ENCODE data around the gene AP3S1.

The AP3S1 gene

DNA sequence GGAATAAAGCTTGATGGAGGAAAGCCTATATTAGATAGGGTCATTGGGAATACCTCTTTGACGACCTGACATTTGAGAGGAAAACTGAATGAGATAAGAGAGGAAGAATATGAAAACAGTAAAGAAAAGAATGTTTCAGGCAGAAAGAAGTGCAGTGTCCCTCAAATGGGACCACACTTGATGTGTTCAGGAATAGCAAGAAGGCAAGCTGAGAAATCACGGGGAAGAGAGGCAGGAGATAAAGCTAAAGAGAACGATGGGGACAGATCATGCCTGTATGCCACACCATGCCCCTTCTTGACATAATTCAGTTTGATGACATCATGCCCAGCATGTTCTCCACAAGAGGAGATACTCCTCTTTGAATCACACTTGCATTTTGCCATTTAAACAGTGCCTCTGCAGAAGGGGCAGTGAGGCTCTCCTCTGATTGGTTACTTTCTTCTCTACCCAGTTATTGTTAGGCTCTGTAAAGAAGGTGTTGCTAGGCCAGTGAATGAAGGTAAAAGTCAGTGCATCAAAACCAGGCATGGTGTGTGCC is 7.6 kb downstream of the AP3S1 start:
- no peaks in the 10 kb centered on the region for H3K27me3 ChIP-seq (replicated peaks in 2 of 5; ENCODE audit: control insufficient read depth in 4 of 5, insufficient read depth in 5 of 5, low read length in 4 of 5)
- peaks cover 0 to 4% (median 3%) of the 10 kb centered on the region in 4 experiments for H3K4me1 ChIP-seq (ENCODE audit: control extremely low read depth in 1 of 4, control insufficient read depth in 4 of 4, insufficient read depth in 4 of 4, low read length in 3 of 4)
- H3K4me3 ChIP-seq (ENCODE audit: control insufficient read depth in 1 of 7, extremely low read depth in 1 of 7, insufficient read depth in 4 of 7, low read depth in 2 of 7, low read length in 6 of 7), result no peak overlapping the region
- DNase-seq, result no peak
- H3K9me3 ChIP-seq (ENCODE audit: control extremely low read depth in 1 of 5, control insufficient read depth in 4 of 5, insufficient read depth in 2 of 5, low read depth in 1 of 5, low read length in 4 of 5), result peaks cover 0 to 9% (median 2%) of the 10 kb centered on the region in 5 experiments
- ChIA-PET CTCF (interaction anchor here (0.7 to 0.8 kb wide), 2 partner anchors 10 to 16 kb away, joined by 3 read pairs; no protein-coding TSS in a partner anchor), POLR2A (no interaction called here)
- no peak overlapping the region for H3K27ac ChIP-seq (ENCODE audit: insufficient read depth in 1 of 2, low read depth in 1 of 2, low read length in 2 of 2, poor library complexity in 1 of 2, severe bottlenecking in 2 of 2)
- H3K36me3 ChIP-seq (ENCODE audit: control insufficient read depth in 4 of 4, insufficient read depth in 4 of 4, low read length in 3 of 4), result peaks cover 0 to 5% (median 2%) of the 10 kb centered on the region in 4 experiments
- 98% methylated on average over 3 of the region's 3 CpGs for WGBS (ENCODE audit: insufficient coverage)

DNA sequence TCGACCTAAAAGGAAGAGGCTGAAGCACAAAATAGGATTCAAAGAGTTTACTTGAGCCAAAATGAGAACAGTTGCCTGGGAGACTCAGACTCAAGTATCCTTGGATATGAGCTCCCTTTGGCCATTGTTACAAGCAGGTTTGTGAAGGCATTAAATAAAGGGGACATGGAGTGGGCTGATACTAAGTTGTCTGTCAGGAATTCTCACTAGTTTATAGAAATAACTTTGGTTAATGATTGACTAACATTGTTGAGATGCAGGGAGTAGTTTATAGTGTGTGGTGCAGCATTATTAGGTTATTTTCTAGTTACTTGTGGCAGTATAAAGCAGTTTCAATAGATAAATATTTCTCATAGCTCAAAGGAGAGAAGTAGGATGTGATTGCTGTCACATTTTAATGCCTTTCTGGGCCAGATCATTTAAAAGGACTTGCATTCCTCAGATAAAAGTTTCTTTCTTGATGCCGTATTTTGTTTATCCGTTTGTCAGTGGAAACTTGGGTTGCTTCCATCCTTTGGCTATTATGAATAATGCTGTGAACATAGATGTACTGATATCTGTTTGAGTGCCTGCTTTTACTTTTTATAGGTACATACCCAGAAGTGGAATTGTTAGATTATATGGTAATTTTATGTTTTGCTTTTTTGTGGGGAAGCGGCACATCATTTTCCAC is 9.1 kb downstream of the AP3S1 start:
- no peaks in the 10 kb centered on the region for H3K27me3 ChIP-seq (replicated peaks in 2 of 5; ENCODE audit: control insufficient read depth in 4 of 5, insufficient read depth in 5 of 5, low read length in 4 of 5)
- WGBS (ENCODE audit: insufficient coverage), result 100% methylated on average over 1 of the region's 4 CpGs
- peaks cover 0 to 9% (median 2%) of the 10 kb centered on the region in 5 experiments for H3K9me3 ChIP-seq (ENCODE audit: control extremely low read depth in 1 of 5, control insufficient read depth in 4 of 5, insufficient read depth in 2 of 5, low read depth in 1 of 5, low read length in 4 of 5)
- no peak for DNase-seq
- H3K4me1 ChIP-seq (ENCODE audit: control extremely low read depth in 1 of 4, control insufficient read depth in 4 of 4, insufficient read depth in 4 of 4, low read length in 3 of 4), result no peaks in the 10 kb centered on the region
- peaks cover 0 to 7% (median 2%) of the 10 kb centered on the region in 4 experiments for H3K36me3 ChIP-seq (ENCODE audit: control insufficient read depth in 4 of 4, insufficient read depth in 4 of 4, low read length in 3 of 4)
- no peak overlapping the region for H3K4me3 ChIP-seq (ENCODE audit: control insufficient read depth in 1 of 7, extremely low read depth in 1 of 7, insufficient read depth in 4 of 7, low read depth in 2 of 7, low read length in 6 of 7)
- H3K27ac ChIP-seq (ENCODE audit: insufficient read depth in 1 of 2, low read depth in 1 of 2, low read length in 2 of 2, poor library complexity in 1 of 2, severe bottlenecking in 2 of 2), result no peak overlapping the region
- ChIA-PET CTCF (no interaction called here), POLR2A (no interaction called here)

DNA sequence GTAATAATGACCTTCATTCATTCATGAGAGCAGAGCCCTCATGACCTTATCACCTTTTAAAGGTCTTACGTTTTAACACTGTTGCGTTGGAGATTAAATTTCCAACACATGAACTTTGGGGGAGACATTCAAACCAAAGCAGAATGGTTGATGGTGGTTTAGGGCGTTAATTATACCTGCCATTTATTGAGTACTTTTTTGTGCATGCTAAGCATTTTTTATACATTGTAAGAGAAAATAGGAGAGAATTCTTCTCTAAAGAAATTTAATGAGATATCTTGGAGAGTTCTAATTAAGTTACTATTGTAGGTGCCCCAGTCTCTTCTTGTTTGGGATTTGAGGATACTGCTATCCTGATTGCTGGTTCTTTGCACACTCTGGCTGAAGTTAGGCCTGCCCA is 12.4 kb downstream of the AP3S1 start:
- peaks cover 0 to 5% (median 0%) of the 10 kb centered on the region in 4 experiments for H3K4me1 ChIP-seq (ENCODE audit: control extremely low read depth in 1 of 4, control insufficient read depth in 4 of 4, insufficient read depth in 4 of 4, low read length in 3 of 4)
- DNase-seq, result no peak

DNA sequence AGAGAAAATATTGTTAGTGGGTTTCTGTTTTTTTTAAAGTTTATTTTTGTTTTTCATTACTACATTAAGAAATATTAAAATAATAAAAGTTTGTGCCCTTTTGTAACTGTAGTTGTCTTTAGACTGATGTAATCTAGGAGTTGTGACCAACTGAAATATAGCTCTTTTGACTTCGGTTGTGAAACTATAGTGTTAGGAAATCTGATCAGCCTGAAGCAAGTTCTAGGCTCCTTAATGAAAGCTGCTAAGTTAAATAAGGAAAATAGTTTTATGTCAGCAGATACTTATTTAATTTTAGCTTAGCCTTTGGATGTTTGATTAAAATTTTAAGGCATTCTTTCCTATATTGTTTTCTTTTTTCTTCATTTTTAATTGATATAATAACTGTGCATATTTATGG is 14.2 kb downstream of the AP3S1 start:
- no peak overlapping the region for H3K27ac ChIP-seq (ENCODE audit: insufficient read depth in 1 of 2, low read depth in 1 of 2, low read length in 2 of 2, poor library complexity in 1 of 2, severe bottlenecking in 2 of 2)
- H3K9me3 ChIP-seq (ENCODE audit: control extremely low read depth in 1 of 5, control insufficient read depth in 4 of 5, insufficient read depth in 2 of 5, low read depth in 1 of 5, low read length in 4 of 5), result peaks cover 0 to 9% (median 2%) of the 10 kb centered on the region in 5 experiments
- H3K4me1 ChIP-seq (ENCODE audit: control extremely low read depth in 1 of 4, control insufficient read depth in 4 of 4, insufficient read depth in 4 of 4, low read length in 3 of 4), result peaks cover 0 to 5% (median 0%) of the 10 kb centered on the region in 4 experiments
- WGBS (ENCODE audit: insufficient coverage), result 88% methylated on average over 1 of the region's 1 CpG
- H3K27me3 ChIP-seq (replicated peaks in 2 of 5; ENCODE audit: control insufficient read depth in 4 of 5, insufficient read depth in 5 of 5, low read length in 4 of 5), result no peaks in the 10 kb centered on the region
- CTCF ChIA-PET, result no interaction called here
- no peak for DNase-seq
- H3K4me3 ChIP-seq (ENCODE audit: control insufficient read depth in 1 of 7, extremely low read depth in 1 of 7, insufficient read depth in 4 of 7, low read depth in 2 of 7, low read length in 6 of 7), result no peak overlapping the region
- POLR2A ChIA-PET, result no interaction called here
- H3K36me3 ChIP-seq (ENCODE audit: control insufficient read depth in 4 of 4, insufficient read depth in 4 of 4, low read length in 3 of 4), result peaks cover 0 to 7% (median 2%) of the 10 kb centered on the region in 4 experiments

More for the DNA sequence above, 12.4 kb downstream of the AP3S1 start:
- ChIA-PET POLR2A (no interaction called here), CTCF (no interaction called here)
- 100% methylated on average over 1 of the region's 3 CpGs for WGBS (ENCODE audit: insufficient coverage)
- H3K27ac ChIP-seq (ENCODE audit: insufficient read depth in 1 of 2, low read depth in 1 of 2, low read length in 2 of 2, poor library complexity in 1 of 2, severe bottlenecking in 2 of 2), result no peak overlapping the region
- no peak overlapping the region for H3K4me3 ChIP-seq (ENCODE audit: control insufficient read depth in 1 of 7, extremely low read depth in 1 of 7, insufficient read depth in 4 of 7, low read depth in 2 of 7, low read length in 6 of 7)
- peaks cover 0 to 9% (median 2%) of the 10 kb centered on the region in 5 experiments for H3K9me3 ChIP-seq (ENCODE audit: control extremely low read depth in 1 of 5, control insufficient read depth in 4 of 5, insufficient read depth in 2 of 5, low read depth in 1 of 5, low read length in 4 of 5)
- no peaks in the 10 kb centered on the region for H3K27me3 ChIP-seq (replicated peaks in 2 of 5; ENCODE audit: control insufficient read depth in 4 of 5, insufficient read depth in 5 of 5, low read length in 4 of 5)
- peaks cover 0 to 7% (median 2%) of the 10 kb centered on the region in 4 experiments for H3K36me3 ChIP-seq (ENCODE audit: control insufficient read depth in 4 of 4, insufficient read depth in 4 of 4, low read length in 3 of 4)

DNA sequence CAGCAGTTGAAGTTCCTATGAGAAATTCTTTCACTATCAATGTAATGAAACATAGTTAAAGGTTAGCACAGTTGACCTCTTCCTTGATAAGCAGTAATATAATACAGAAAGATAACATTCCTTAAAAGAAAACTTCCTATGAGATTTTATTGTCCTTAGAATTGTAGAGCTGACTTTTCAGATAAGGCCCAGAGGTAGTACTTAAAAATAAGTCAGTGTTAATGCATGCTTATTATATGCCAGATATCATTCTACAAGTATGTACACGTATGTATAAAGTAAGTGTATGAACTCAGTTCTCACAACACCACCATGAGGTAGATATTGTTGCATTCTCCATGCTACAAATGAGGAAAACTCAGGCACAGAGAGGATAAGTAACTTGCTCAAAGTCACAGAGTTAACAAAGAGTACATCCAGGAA is 15.3 kb downstream of the AP3S1 start:
- Histone ChIP-seq H3K4me1 (ENCODE audit: control extremely low read depth in 1 of 4, control insufficient read depth in 4 of 4, insufficient read depth in 4 of 4, low read length in 3 of 4) (peaks cover 0 to 5% (median 0%) of the 10 kb centered on the region in 4 experiments), H3K36me3 (ENCODE audit: control insufficient read depth in 4 of 4, insufficient read depth in 4 of 4, low read length in 3 of 4) (peaks cover 0 to 7% (median 2%) of the 10 kb centered on the region in 4 experiments), H3K27me3 (replicated peaks in 2 of 5; ENCODE audit: control insufficient read depth in 4 of 5, insufficient read depth in 5 of 5, low read length in 4 of 5) (no peaks in the 10 kb centered on the region), H3K27ac (ENCODE audit: insufficient read depth in 1 of 2, low read depth in 1 of 2, low read length in 2 of 2, poor library complexity in 1 of 2, severe bottlenecking in 2 of 2) (no peak overlapping the region), H3K9me3 (ENCODE audit: control extremely low read depth in 1 of 5, control insufficient read depth in 4 of 5, insufficient read depth in 2 of 5, low read depth in 1 of 5, low read length in 4 of 5) (peaks cover 0 to 9% (median 2%) of the 10 kb centered on the region in 5 experiments), H3K4me3 (ENCODE audit: control insufficient read depth in 1 of 7, extremely low read depth in 1 of 7, insufficient read depth in 4 of 7, low read depth in 2 of 7, low read length in 6 of 7) (no peak overlapping the region)
- ChIA-PET POLR2A (no interaction called here), CTCF (no interaction called here)
- DNase-seq, result no peak
- WGBS (ENCODE audit: insufficient coverage), result no CpG with 5 or more reads among the region's 1 CpG

DNA sequence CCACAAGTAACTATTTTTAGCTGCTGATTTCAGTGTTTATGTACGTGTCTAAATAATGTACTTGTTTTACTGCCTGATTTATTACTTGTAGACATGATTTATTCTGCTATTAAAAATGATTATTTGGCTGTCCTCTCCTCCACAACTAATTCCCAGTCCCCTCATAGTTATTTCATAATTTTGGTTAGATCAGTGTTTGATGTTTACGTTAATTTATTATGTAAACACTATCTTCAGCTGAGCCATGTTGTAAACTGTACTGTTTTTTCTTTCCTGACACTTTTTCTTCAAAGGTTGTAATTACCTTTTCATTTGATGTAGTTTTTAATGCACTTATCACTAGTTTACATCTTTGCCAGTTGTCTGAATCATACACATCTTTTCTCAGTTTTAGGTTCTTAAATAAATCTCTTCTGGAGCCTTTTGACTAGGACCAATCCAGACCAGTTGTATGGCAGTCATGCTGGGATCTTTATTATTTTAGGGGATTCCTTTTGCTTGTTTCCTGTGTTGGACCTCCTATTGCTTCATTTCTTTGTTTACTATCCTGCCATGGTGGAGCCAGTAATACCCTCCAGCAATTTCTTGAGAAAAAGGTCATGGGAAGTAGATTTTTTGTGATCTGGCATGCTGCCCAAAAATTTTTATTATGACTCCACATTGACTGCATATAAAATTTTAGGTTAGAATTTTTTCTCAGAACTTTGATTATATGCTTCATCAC is 16.1 kb downstream of the AP3S1 start:
- Histone ChIP-seq H3K4me1 (ENCODE audit: control extremely low read depth in 1 of 4, control insufficient read depth in 4 of 4, insufficient read depth in 4 of 4, low read length in 3 of 4) (peaks cover 0 to 5% (median 0%) of the 10 kb centered on the region in 4 experiments), H3K4me3 (ENCODE audit: control insufficient read depth in 1 of 7, extremely low read depth in 1 of 7, insufficient read depth in 4 of 7, low read depth in 2 of 7, low read length in 6 of 7) (no peak overlapping the region), H3K27ac (ENCODE audit: insufficient read depth in 1 of 2, low read depth in 1 of 2, low read length in 2 of 2, poor library complexity in 1 of 2, severe bottlenecking in 2 of 2) (no peak overlapping the region), H3K27me3 (replicated peaks in 2 of 5; ENCODE audit: control insufficient read depth in 4 of 5, insufficient read depth in 5 of 5, low read length in 4 of 5) (no peaks in the 10 kb centered on the region), H3K9me3 (ENCODE audit: control extremely low read depth in 1 of 5, control insufficient read depth in 4 of 5, insufficient read depth in 2 of 5, low read depth in 1 of 5, low read length in 4 of 5) (peaks cover 0 to 9% (median 2%) of the 10 kb centered on the region in 5 experiments), H3K36me3 (ENCODE audit: control insufficient read depth in 4 of 4, insufficient read depth in 4 of 4, low read length in 3 of 4) (peaks cover 0 to 7% (median 3%) of the 10 kb centered on the region in 4 experiments)
- ChIA-PET CTCF (no interaction called here), POLR2A (no interaction called here)
- no CpG with 5 or more reads among the region's 2 CpGs for WGBS (ENCODE audit: insufficient coverage)
- DNase-seq, result peak in 1 of 3 donors; percentile 10

DNA sequence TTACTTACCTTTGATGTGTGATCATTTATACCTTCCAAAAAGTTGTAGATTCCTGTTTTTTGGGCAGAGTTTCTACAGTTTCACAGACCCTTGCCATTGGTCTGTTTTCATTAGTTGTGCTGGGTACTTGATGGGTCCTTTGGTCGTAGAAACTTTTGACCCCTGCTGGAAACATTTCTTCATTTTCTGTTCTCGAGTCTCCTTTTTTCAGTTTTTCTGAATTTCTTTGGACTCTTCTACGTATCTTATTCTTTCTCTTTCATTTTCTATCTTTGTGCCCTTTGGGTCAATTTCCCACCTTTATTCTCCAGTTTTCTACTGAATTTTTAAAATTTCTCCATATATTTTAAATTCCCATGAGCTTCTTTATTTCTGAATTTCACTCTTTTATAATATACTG is 16.7 kb downstream of the AP3S1 start:
- no peak for DNase-seq
- no peak overlapping the region for H3K27ac ChIP-seq (ENCODE audit: insufficient read depth in 1 of 2, low read depth in 1 of 2, low read length in 2 of 2, poor library complexity in 1 of 2, severe bottlenecking in 2 of 2)
- CTCF ChIA-PET, result no interaction called here
- no peaks in the 10 kb centered on the region for H3K27me3 ChIP-seq (replicated peaks in 2 of 5; ENCODE audit: control insufficient read depth in 4 of 5, insufficient read depth in 5 of 5, low read length in 4 of 5)
- H3K9me3 ChIP-seq (ENCODE audit: control extremely low read depth in 1 of 5, control insufficient read depth in 4 of 5, insufficient read depth in 2 of 5, low read depth in 1 of 5, low read length in 4 of 5), result peaks cover 0 to 7% (median 2%) of the 10 kb centered on the region in 5 experiments
- POLR2A ChIA-PET, result no interaction called here
- 90% methylated on average over 3 of the region's 3 CpGs for WGBS (ENCODE audit: insufficient coverage)
- H3K4me3 ChIP-seq (ENCODE audit: control insufficient read depth in 1 of 7, extremely low read depth in 1 of 7, insufficient read depth in 4 of 7, low read depth in 2 of 7, low read length in 6 of 7), result no peak overlapping the region
- H3K4me1 ChIP-seq (ENCODE audit: control extremely low read depth in 1 of 4, control insufficient read depth in 4 of 4, insufficient read depth in 4 of 4, low read length in 3 of 4), result peaks cover 0 to 5% (median 0%) of the 10 kb centered on the region in 4 experiments
- peaks cover 0 to 7% (median 3%) of the 10 kb centered on the region in 4 experiments for H3K36me3 ChIP-seq (ENCODE audit: control insufficient read depth in 4 of 4, insufficient read depth in 4 of 4, low read length in 3 of 4)

Data from common myeloid progenitor, CD34-positive (primary cell).